Measurements from ENCODE around the gene CHAT.

CHAT gene

DNA sequence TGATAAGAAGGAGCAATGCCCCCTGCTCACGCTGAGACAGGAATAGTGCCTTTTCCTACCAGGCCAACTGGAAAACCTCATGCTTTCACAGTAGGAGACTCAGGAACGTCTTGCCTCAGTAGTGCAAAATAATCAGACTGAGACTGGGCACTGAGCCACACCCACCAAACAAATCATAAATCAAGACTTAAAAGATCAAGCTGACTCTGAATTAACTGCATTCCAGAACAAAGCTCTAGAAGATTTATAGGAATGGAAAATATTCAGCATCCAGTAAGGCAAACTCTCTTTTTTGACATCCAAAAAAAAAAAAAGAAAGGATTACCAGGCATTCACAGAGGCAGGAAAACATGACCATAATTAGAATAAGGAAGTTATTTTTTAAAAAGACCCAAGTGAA is 34.2 kb upstream of the CHAT start:
- no CpG with 5 or more reads among the region's 2 CpGs for WGBS (ENCODE audit: insufficient coverage, insufficient read length)
- Histone ChIP-seq H3K27me3 (ENCODE audit: control insufficient read depth, insufficient read depth, low read length) (no peaks in the 10 kb centered on the region), H3K4me3 (ENCODE audit: low read length) (no peak overlapping the region; the same call in 1 of the 2 replicates), H3K9me3 (ENCODE audit: control insufficient read depth, insufficient read depth, low read length) (no peaks in the 10 kb centered on the region), H3K27ac (ENCODE audit: low read length) (no peak overlapping the region), H3K36me3 (ENCODE audit: control insufficient read depth, insufficient read depth, low read length) (no peaks in the 10 kb centered on the region), H3K4me1 (ENCODE audit: control insufficient read depth, insufficient read depth, low read length) (no peaks in the 10 kb centered on the region)
- DNase-seq (ENCODE audit: low read depth, low spot score) = no peak

DNA sequence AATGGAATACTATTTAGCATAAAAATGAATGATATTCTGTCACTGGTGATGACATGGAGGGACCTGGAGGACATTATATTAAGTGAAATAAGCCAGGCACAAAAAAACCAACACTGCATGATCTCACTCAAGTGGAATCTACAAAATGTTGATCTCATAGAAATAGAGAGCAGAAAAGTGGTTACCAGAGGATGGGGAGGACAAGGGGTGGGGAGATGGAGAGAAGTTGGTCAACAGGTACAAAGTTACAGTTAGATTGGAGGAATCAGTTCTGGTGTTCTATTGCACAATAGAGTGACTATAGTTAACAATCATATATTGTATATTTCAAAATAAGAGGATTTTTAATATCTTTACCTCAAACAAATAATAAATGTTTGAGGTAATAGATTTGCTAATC is 28.4 kb upstream of the CHAT start:
- Histone ChIP-seq H3K27me3 (ENCODE audit: control insufficient read depth, insufficient read depth, low read length) (no peaks in the 10 kb centered on the region), H3K4me1 (ENCODE audit: control insufficient read depth, insufficient read depth, low read length) (no peaks in the 10 kb centered on the region), H3K9me3 (ENCODE audit: control insufficient read depth, insufficient read depth, low read length) (no peaks in the 10 kb centered on the region), H3K4me3 (ENCODE audit: low read length) (no peak overlapping the region), H3K36me3 (ENCODE audit: control insufficient read depth, insufficient read depth, low read length) (no peaks in the 10 kb centered on the region), H3K27ac (ENCODE audit: low read length) (no peak overlapping the region)
- DNase-seq (ENCODE audit: low read depth, low spot score) = no peak

DNA sequence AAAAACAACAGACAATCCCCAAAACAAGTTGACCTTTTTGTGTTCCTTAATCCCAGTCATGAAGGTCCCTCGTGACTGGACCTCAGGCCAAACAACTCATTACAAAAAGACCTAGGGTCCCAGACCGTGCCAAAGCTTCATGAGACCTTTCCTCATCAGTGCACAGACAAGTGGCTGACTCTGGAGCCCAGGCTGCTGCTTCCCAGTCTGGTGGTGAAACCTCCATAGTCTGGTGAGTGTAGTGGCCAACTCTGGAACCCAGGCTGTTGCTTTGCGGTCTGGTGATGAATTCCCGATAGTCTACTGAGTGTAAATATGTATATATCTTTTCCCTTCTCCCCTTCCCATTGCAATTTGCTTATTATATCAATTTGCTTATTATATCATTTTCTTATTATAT is 25.9 kb upstream of the CHAT start:
- no peaks in the 10 kb centered on the region for H3K27me3 ChIP-seq (ENCODE audit: control insufficient read depth, insufficient read depth, low read length)
- WGBS (ENCODE audit: insufficient coverage, insufficient read length) = no CpG with 5 or more reads among the region's 4 CpGs
- H3K27ac ChIP-seq (ENCODE audit: low read length) = no peak overlapping the region
- H3K4me1 ChIP-seq (ENCODE audit: control insufficient read depth, insufficient read depth, low read length) = no peaks in the 10 kb centered on the region
- H3K4me3 ChIP-seq (ENCODE audit: low read length) = no peak overlapping the region
- no peaks in the 10 kb centered on the region for H3K9me3 ChIP-seq (ENCODE audit: control insufficient read depth, insufficient read depth, low read length)
- DNase-seq (ENCODE audit: low read depth, low spot score) = no peak
- no peaks in the 10 kb centered on the region for H3K36me3 ChIP-seq (ENCODE audit: control insufficient read depth, insufficient read depth, low read length)

DNA sequence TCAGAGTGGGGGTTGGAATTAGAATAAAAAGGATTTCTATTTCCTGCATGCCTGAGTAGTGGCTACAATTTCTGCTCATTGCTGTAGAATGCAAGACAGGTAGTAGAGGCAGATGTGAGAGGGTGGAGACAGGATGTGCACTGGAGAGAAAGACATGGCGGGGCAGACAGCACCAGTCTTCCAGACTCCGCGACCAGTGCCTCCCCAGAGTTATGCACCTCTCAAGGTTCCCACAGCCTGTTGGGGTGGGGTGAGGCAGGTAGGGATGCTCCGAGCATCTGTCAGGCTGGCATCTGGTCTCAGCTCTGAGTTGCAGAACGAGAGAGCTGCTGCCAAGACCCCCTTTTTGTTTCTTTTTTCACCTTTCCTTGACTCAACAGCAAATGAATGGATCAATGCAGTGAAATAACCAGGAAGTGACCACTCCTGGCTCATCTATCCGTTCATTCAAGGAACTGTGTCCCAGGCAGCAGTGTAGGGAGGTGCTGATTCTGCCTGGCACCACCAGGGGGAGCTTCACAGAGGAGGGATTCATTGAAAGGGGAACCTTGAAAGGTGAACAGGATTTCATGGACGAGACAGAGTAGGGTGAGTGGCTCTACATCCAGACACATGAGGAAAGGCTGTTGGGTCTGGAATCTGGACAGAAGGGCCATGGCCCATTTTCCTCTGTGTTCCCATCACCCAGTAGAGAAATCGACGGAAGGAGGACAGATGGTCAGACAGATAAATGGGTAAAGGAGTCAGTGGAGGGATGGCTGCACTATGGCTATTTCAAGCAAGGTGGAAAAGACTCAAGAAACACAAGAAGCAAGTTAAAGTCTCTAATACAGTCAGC is 20.9 kb upstream of the CHAT start:
- no peak overlapping the region for H3K4me3 ChIP-seq (ENCODE audit: low read length)
- H3K9me3 ChIP-seq (ENCODE audit: control insufficient read depth, insufficient read depth, low read length) = no peaks in the 10 kb centered on the region
- no peak overlapping the region for H3K27ac ChIP-seq (ENCODE audit: low read length)
- peaks cover 1% of the 10 kb centered on the region; the same call in 1 of the 2 replicates for H3K4me1 ChIP-seq (ENCODE audit: control insufficient read depth, insufficient read depth, low read length)
- H3K36me3 ChIP-seq (ENCODE audit: control insufficient read depth, insufficient read depth, low read length) = no peaks in the 10 kb centered on the region
- no CpG with 5 or more reads among the region's 9 CpGs for WGBS (ENCODE audit: insufficient coverage, insufficient read length)
- no peak for DNase-seq (ENCODE audit: low read depth, low spot score)
- no peaks in the 10 kb centered on the region for H3K27me3 ChIP-seq (ENCODE audit: control insufficient read depth, insufficient read depth, low read length)

DNA sequence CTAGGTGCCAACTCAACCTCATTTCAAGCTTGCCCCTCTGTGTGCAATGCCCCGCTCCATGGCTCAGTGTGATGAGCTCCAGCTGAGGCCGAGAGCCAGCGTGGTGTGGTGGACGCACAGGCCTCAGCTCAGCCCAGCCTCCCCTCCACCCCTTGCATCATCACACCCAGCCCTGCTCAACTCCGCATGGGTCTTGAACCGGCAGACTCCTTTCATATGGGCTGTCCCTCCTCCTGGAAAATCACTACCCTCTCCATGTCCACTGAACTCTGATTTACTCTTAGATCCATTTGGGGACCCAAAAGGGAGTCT is 20.3 kb upstream of the CHAT start:
- DNase-seq (ENCODE audit: low read depth, low spot score) = no peak
- Histone ChIP-seq H3K27ac (ENCODE audit: low read length) (no peak overlapping the region), H3K4me3 (ENCODE audit: low read length) (no peak overlapping the region), H3K27me3 (ENCODE audit: control insufficient read depth, insufficient read depth, low read length) (no peaks in the 10 kb centered on the region), H3K9me3 (ENCODE audit: control insufficient read depth, insufficient read depth, low read length) (no peaks in the 10 kb centered on the region), H3K4me1 (ENCODE audit: control insufficient read depth, insufficient read depth, low read length) (peaks cover 1% of the 10 kb centered on the region; the same call in 1 of the 2 replicates), H3K36me3 (ENCODE audit: control insufficient read depth, insufficient read depth, low read length) (no peaks in the 10 kb centered on the region)
- WGBS (ENCODE audit: insufficient coverage, insufficient read length) = no CpG with 5 or more reads among the region's 6 CpGs

DNA sequence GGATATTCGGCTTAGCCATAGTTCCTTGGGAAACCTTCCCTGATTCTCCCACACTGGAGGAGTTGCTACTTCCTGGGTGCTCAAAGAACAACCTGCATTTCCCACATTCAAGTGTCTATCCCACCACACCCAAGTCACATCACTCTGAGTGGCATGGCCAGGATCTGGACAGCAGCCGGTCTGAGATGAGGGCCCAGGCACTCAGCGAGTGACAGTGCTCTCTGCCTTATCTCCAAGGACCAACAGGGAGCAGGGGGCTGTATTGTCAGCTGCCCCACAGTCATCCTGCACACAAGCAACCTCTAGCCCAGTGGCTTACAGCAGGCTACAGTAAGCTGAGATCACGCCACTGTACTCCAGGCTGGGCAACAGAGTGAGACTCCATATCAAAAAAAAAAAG is 19.8 kb upstream of the CHAT start:
- Histone ChIP-seq H3K4me1 (ENCODE audit: control insufficient read depth, insufficient read depth, low read length) (peaks cover 1% of the 10 kb centered on the region; the same call in 1 of the 2 replicates), H3K27me3 (ENCODE audit: control insufficient read depth, insufficient read depth, low read length) (no peaks in the 10 kb centered on the region), H3K9me3 (ENCODE audit: control insufficient read depth, insufficient read depth, low read length) (no peaks in the 10 kb centered on the region), H3K36me3 (ENCODE audit: control insufficient read depth, insufficient read depth, low read length) (no peaks in the 10 kb centered on the region), H3K27ac (ENCODE audit: low read length) (no peak overlapping the region), H3K4me3 (ENCODE audit: low read length) (no peak overlapping the region)
- WGBS (ENCODE audit: insufficient coverage, insufficient read length) = no CpG with 5 or more reads among the region's 4 CpGs
- no peak for DNase-seq (ENCODE audit: low read depth, low spot score)

DNA sequence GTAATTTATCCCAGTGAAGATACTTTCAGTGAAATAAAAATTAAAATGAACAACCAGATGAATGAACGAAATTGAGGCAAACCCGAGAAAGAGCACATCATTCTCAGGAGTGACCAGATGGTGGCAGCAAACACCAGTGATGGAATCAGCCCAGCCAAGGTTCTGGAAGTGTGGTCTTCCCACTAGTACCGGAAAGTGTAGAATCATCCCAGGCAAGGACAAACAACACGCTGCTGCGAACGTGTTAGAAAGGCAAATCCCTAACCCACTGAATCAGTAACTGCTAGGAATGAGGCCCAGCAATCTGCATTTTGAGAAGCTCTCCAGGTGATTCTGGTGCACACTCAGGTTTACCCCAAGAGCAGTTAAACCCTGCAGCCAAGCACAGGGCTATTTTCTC is 19.2 kb upstream of the CHAT start:
- no CpG with 5 or more reads among the region's 6 CpGs for WGBS (ENCODE audit: insufficient coverage, insufficient read length)
- H3K4me3 ChIP-seq (ENCODE audit: low read length) = no peak overlapping the region
- H3K9me3 ChIP-seq (ENCODE audit: control insufficient read depth, insufficient read depth, low read length) = no peaks in the 10 kb centered on the region
- no peaks in the 10 kb centered on the region for H3K27me3 ChIP-seq (ENCODE audit: control insufficient read depth, insufficient read depth, low read length)
- peaks cover 1% of the 10 kb centered on the region; the same call in 1 of the 2 replicates for H3K4me1 ChIP-seq (ENCODE audit: control insufficient read depth, insufficient read depth, low read length)
- DNase-seq (ENCODE audit: low read depth, low spot score) = no peak
- H3K36me3 ChIP-seq (ENCODE audit: control insufficient read depth, insufficient read depth, low read length) = no peaks in the 10 kb centered on the region
- no peak overlapping the region for H3K27ac ChIP-seq (ENCODE audit: low read length)

DNA sequence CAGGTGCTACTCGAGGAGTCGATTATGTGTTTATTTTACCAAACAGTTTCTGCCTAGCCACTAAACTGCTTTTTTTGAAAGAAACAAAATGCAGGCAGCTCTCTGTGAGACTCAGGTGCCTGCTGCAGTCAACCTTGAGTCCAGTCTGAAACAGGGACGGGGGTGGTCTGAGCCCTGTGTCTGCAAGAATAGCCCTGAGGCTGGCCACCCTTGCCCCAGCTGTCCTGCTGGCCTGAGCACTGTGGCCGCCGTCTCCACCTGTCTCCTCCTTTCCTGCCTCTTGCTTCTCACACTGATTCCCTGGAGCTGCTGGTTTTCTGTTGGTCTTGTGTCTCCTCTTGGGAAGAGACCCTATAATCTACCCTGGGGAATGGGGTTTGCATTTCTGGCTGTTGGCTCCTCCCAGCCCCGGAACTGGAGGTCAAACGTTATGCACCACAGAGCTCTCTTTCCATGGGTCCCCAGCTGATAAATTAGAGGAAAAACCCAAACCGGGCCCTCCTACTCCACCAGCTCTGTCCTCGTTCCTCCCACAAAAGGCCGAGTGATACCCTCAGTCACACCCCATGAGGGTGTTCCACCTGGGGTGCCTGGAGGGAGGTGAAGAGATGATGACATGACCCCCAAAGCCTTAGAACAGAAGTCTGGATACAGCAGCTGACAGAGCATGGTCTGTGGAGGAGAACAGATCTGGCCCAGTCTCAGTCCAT is 18.7 kb upstream of the CHAT start:
- DNase-seq (ENCODE audit: low read depth, low spot score) = no peak
- H3K27me3 ChIP-seq (ENCODE audit: control insufficient read depth, insufficient read depth, low read length) = no peaks in the 10 kb centered on the region
- H3K4me1 ChIP-seq (ENCODE audit: control insufficient read depth, insufficient read depth, low read length) = peaks cover 1% of the 10 kb centered on the region; the same call in 1 of the 2 replicates
- no peaks in the 10 kb centered on the region for H3K9me3 ChIP-seq (ENCODE audit: control insufficient read depth, insufficient read depth, low read length)
- no CpG with 5 or more reads among the region's 10 CpGs for WGBS (ENCODE audit: insufficient coverage, insufficient read length)
- H3K4me3 ChIP-seq (ENCODE audit: low read length) = no peak overlapping the region
- no peak overlapping the region for H3K27ac ChIP-seq (ENCODE audit: low read length)
- no peaks in the 10 kb centered on the region for H3K36me3 ChIP-seq (ENCODE audit: control insufficient read depth, insufficient read depth, low read length)

DNA sequence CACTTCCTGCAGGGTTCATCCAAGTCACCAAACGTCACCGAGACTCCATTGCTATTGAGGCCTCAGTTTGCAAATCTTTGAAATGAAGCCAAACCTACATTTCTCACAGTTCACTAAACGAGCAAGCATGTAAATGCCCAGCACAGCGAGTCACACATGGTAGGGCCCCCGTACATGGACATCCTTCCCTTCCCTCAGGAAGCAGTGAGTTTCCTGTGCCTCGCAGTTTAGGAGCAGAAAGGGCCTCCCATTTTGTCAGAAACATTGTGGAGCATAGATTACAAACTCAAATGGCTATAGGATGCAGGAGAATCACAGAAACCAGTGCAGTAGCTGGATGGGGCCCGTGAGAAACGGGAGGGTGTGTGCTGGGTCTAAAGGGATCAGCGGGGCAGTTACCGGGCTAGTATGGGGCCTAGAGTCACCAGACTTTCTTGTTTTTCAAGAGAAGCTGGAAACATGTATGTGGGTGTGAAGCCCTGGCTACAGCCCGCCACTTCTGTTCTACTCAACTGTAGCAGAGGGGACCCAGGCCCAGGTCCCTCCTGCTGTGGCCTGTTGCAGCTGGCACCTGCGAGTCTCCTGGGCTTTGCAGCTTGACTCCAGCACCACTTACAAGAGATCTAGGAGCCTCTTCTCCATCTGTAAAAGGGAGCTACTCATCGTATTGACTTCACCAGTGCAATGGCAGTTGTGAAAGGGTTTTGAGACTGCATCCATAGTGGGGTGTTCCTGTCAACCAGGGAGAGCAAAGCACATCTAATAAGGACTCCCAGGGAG is 17.9 kb upstream of the CHAT start:
- Histone ChIP-seq H3K36me3 (ENCODE audit: control insufficient read depth, insufficient read depth, low read length) (no peaks in the 10 kb centered on the region), H3K27me3 (ENCODE audit: control insufficient read depth, insufficient read depth, low read length) (no peaks in the 10 kb centered on the region), H3K4me1 (ENCODE audit: control insufficient read depth, insufficient read depth, low read length) (peaks cover 1% of the 10 kb centered on the region; the same call in 1 of the 2 replicates), H3K27ac (ENCODE audit: low read length) (no peak overlapping the region), H3K4me3 (ENCODE audit: low read length) (no peak overlapping the region), H3K9me3 (ENCODE audit: control insufficient read depth, insufficient read depth, low read length) (no peaks in the 10 kb centered on the region)
- no CpG with 5 or more reads among the region's 13 CpGs for WGBS (ENCODE audit: insufficient coverage, insufficient read length)
- DNase-seq (ENCODE audit: low read depth, low spot score) = no peak

DNA sequence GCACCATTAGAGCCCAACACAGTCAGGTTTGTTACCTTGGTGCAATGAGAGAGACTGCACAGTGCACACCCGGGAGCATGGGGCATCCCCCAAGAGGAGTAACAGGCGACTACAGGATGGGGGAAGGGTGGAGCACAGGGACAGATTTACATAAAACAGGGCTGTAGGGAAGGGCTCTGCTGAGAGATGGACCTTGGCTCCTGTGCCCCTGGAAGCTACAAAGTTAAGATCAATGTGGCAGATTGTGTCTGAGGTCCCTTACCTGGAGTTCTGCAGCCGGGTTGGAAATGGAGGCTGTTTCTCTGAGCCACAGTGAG is 17.4 kb upstream of the CHAT start:
- DNase-seq (ENCODE audit: low read depth, low spot score) = no peak
- WGBS (ENCODE audit: insufficient coverage, insufficient read length) = no CpG with 5 or more reads among the region's 3 CpGs
- no peak overlapping the region for H3K4me3 ChIP-seq (ENCODE audit: low read length)

More for the DNA sequence above, 17.4 kb upstream of the CHAT start:
- peaks cover 1% of the 10 kb centered on the region; the same call in 1 of the 2 replicates for H3K4me1 ChIP-seq (ENCODE audit: control insufficient read depth, insufficient read depth, low read length)
- H3K27ac ChIP-seq (ENCODE audit: low read length) = no peak overlapping the region
- H3K27me3 ChIP-seq (ENCODE audit: control insufficient read depth, insufficient read depth, low read length) = no peaks in the 10 kb centered on the region
- no peaks in the 10 kb centered on the region for H3K9me3 ChIP-seq (ENCODE audit: control insufficient read depth, insufficient read depth, low read length)
- H3K36me3 ChIP-seq (ENCODE audit: control insufficient read depth, insufficient read depth, low read length) = no peaks in the 10 kb centered on the region

Data from iPS DF 6.9 (cell line).